Activated CD4-positive, CD25-positive, alpha-beta regulatory T cell (primary cell): ENCODE results near the gene GNB1.
"Not testable (repeated sequence)": the region's sequence is repeated elsewhere in the genome, so short reads cannot be mapped to it uniquely, and the experiment has no call there.

Source experiments
- DNase-seq, 4 experiments: peaks; one replicate each; lab custom pipeline; 2025; lab: John Stamatoyannopoulos, UW

GNB1 gene

GRCh38 chr1:1858382-1859086 is 32.4 kb downstream of the GNB1 start:
- DNase-seq, result no peak

DNA sequence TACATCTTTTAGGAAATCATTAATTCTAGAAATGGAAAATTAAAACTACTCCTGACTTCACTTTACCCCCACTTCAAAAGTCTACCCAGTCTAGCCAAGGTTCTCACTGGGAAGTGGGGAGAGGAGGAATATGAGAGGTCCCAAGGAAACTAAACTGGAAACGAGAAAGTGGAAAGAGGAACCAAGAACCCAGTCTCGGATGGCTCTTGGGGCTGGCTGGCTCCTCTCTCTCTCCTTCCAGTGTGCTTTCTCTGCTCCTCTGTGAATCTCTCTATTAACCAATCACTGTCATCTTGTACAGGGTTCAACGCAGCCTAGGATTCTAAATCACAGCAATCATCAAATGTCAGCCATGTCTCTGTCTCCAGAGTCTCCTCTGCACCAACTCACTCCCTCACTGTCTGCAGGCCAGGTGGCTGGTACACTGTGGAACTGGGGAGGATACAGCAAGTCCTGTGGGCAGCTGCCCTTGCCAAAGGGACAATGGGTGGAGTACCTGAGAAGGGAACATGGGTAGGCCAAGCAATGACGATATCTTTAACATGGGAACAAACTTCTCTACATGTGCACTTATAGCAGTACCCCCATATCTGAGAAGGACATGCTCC is 33.7 kb downstream of the GNB1 start:
- DNase-seq, result no peak

- DNase-seq, result not testable (repeated sequence)
Measured at GRCh38 chr1:1856161-1856560, 34.7 kb downstream of the GNB1 start.

DNA sequence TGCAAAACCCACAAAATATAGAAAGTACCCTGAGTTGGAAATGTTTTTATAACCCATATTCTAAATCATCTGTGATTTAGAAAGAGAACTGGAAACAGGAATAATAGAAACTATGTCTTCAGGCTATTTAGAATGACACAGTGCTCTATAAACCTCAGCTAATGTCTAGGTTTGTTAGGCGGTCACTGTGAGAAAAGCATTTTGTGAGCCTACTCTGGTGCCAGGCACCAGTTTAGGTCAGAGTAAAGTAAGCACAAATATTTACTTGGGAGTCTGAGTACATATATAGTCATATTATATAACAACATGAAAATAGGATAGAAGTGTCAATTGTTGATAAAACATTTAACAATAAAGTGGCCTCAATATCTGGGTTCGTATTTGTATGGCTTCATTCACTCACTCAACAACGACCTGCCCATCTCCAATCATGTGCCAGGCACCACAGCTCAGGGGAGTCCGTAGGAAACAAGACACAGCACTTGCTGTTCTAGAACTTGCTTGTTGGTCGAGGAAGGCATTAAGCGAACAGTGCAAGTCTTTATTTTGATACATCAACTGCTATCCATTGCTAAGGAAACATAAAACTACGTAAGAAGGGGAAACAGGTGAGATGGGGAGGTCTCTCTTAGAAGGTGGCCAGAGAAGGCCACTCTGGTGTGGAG is 37.2 kb downstream of the GNB1 start:
- no peak for DNase-seq

DNA sequence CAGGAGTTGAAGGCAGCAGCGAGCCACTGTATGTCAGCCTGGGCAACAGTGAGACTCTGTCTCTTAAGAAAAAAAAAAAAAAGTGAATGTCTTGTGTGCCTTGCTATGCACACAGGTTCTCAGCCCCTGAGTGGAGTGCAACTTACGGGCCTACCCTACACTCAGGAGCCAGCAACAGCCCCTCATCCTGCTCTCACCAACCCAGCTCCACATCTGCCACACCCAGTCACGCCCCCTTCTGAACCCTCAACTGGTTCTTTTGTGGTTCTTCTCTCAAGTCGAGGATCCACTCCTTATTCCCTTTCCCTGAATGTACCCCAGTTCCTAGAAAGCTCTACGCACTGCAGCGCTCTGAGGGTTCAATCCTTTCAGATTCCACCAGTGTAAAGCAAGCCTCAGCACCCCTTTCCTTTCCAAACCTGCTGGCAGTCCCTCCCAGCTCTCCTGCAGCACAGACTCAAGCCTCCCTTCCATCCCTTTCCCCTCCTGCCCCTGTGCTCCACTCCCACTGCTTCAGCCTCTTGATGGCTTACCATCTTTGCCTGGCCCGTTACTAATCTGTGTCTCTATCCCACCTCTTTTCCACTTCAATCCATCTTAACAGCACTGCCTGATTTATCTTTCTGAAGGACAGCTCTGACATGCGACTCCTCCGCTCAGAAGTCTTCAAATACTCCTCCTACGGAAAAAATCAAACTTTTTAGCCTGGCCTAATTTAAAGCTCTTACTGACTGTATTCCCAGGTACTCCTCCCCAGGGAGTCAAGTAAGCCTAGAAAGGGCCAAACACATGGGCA is 38.1 kb downstream of the GNB1 start:
- no peak for DNase-seq

DNA sequence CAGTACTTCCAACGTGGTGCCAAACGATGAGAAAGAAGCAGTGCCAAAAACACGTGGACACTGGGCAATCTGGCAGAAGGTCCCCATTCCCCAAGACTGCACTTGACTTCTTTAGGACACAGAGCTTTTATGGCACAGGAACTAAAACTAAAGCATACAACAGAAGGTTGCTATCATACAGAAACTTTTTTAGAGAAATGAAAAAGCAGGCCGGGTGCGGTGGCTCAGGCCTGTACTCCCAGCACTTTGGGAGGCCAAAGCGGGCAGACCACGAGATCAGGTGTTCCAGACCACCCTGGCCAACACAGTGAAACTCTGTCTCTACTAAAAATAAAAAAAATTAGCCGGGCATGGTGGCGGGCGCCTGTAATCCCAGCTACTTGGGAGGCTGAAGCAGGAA is 43.0 kb downstream of the GNB1 start:
- no peak for DNase-seq

GRCh38 chr1:1847061-1847850 is 43.6 kb downstream of the GNB1 start:
- no peak for DNase-seq

DNA sequence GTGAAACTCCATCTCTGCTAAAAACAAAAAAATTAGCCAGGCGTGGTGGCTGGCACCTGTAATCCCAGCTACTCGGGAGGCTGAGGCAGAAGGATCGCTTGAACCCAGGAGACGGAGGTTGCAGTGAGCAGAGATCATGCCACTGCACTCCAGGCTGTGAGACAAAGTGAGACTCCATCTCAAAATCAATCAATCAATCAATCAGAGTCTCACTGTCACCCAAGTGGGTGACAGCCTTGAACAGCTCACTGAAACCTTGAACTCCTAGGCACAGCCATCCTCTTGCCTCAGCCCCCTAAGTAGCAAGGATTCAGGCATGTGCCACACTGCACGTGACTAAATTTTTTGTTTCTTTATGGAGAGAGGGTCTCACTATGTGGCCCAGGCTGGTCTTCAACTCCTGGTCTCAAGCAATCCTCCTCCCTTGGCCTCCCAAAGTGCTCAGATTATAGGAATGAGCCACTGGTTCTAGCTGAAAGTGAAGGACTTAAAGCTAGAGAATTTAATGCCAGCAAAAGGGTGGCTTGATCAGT is 44.4 kb downstream of the GNB1 start:
- DNase-seq, result no peak

DNA sequence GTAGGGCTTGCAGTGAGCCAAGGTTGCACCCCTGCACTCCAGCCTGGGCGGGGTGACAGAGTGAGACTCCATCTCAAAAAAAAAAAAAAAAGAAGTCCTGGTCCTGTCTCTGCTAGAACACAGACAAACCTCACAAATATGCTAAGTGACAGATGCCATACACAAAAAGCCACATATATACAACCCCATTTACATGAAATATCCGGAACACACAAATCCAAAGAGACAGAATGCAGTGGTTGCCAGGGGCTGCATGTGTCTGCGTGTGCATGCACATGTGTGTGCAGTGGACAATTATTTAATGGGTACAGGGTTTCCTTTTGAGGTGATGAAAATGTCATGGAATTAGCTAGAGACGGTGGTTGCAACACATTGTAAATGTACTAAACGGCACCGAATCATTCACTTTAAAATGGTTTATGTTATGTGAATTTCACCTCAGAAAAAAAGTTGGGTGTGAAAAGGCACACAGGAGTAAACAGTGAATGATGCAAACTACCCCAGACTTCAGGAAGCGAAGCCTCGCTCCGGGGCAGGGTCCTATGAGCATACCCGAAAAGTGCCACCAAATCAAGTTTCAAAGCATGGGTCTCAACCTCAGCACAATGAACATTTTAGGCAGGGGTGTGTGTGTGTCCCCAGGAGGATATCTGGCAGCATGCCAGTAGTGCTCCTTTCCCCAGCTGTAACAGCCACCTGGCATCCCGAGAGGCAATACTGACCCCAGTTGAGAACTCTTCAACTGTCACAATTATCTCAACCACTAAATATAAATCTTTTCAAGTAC is 48.3 kb downstream of the GNB1 start:
- DNase-seq, result no peak

- no peak for DNase-seq
Measured at GRCh38 chr1:1841575-1841995, 49.3 kb downstream of the GNB1 start.

- no peak for DNase-seq
Measured at GRCh38 chr1:1839311-1839965, 51.4 kb downstream of the GNB1 start.

- no peak for DNase-seq
Measured at GRCh38 chr1:1836119-1836518, 54.8 kb downstream of the GNB1 start.

GRCh38 chr1:1835546-1835945 is 55.3 kb downstream of the GNB1 start:
- no peak for DNase-seq

- DNase-seq, result no peak
Measured at GRCh38 chr1:1833916-1834325, 57.0 kb downstream of the GNB1 start.

DNA sequence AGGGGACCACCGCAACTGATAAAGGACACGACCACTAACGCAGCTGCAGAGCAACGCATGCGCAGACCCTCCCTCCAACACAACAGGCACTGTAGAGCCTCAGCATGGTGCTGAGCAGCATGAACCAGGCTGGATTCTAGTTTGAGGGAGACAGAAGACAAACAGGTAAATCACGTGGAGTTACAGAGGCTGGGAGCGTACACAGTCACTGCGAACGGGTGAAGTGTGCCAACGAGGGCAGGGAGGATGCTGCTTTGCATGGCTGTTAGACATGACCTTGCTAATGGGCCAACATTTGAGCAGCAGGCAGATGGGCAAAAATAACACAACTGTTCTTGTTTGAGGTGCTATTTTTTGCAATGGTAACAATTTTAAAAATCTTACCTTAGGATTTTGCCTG is 57.4 kb downstream of the GNB1 start:
- DNase-seq, result no peak

GRCh38 chr1:1832820-1833219 is 58.1 kb downstream of the GNB1 start:
- DNase-seq, result no peak

GRCh38 chr1:1832166-1832565 is 58.7 kb downstream of the GNB1 start:
- DNase-seq, result no peak

DNA sequence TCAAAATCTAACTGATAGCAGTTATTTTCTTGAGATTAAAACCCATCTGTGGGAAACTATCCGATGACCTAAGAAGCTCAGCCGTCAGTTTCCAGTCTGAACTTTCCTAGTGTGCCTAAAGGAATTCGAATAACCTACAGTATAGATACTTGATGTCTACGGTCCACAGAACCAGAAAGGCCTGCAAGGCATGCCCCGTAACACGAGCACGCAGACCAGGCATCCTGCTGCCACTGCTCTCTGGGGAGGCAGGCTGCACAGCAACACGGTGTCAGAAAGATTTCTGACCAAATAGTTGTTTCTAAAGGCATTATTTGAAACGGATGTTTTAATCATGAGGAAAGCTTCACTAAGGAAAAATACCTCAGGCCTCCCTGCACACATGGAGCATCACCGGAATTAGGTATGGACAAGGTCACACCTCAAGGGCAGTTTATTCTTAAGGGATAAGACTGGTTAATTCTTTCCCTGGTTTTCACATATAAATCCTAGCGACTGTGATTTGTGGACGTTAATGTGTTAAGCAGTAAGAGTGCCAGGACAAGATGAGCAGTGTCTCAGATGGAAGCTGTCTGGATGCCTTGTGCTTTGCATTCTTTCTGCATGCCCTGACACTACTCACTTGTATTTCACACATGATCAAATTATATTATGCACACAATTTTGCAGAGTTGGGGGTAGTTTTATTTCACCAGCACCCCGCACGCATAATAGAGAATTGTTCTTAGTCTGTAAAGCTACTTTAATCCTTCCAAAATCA is 63.6 kb downstream of the GNB1 start:
- DNase-seq, result no peak

DNA sequence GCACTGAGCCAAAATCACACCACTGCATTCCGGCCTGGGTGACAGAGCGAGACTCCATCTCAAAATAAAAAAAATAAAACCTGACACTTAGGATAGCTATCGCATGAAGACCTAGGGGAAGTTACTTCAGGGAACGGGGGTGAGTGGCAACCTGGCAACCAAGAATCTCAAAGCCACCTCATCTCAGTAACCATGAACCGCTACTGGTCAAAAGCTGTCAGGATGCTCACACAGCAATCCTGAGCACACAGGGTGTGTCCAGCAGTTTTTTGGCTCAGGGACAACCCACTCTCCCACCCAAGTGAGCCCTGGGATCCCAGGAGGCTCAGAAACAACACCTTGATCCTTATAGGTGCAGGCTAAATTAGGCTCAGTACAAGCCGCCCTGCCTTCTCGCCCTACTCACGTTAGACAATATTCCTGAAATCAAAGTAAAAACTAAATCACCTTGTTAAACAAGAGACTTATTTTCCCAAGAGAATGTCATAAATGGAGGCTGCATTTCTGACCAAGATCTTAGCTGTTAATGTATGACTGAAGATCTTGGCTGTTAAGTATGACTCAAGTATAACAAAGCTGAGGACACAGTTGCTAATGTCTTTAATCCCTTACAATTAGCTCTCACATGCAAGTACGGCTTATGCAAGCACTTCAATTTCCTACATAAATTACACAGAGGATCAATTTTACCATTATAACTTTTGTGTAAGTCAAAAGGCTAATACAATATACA is 64.4 kb downstream of the GNB1 start:
- DNase-seq, result no peak
